Neural crest cell (in vitro differentiated cells): Measurements from ENCODE around the gene SYT3. TPM values are rescaled to one million over a fixed set of nuclear protein-coding genes. Genes with fewer than 3 reads are reported as not detected.

Experiments
- DNase-seq: peaks from one replicate; pipeline ENCODE4 v3.0.0; 2021; ENCODE audit warnings: low read depth, mixed read lengths, low spot score
- H3K27ac Mint-ChIP-seq: one replicate; pipeline ENCODE4 v1.8.0; 2021; ENCODE audit warnings: mild to moderate bottlenecking, mixed read lengths; ENCODE audit not compliant: unreplicated experiment
- H3K27me3 Mint-ChIP-seq: 2 replicates; pipeline ENCODE4 v1.8.0; 2021; ENCODE audit warnings: low read depth, mild to moderate bottlenecking, mixed read lengths
- H3K36me3 Mint-ChIP-seq: 2 replicates; pipeline ENCODE4 v1.8.0; 2021; ENCODE audit warnings: low read depth, mild to moderate bottlenecking, mixed read lengths
- H3K4me1 Mint-ChIP-seq: 2 replicates; pipeline ENCODE4 v1.8.0; 2021; ENCODE audit warnings: mixed read lengths
- H3K4me3 Mint-ChIP-seq: one replicate; pipeline ENCODE4 v1.8.0; 2021; ENCODE audit warnings: mild to moderate bottlenecking, mixed read lengths
- H3K9me3 Mint-ChIP-seq: 2 replicates; pipeline ENCODE4 v1.8.0; 2021; ENCODE audit warnings: mixed read lengths
- CTCF ChIP-seq: fragments of 200-600 bp; sonication (generic); conservative IDR thresholded peaks from 2 replicates; pipeline ENCODE4 v1.5.0; 2021; ENCODE audit warnings: antibody characterized with exemption, mild to moderate bottlenecking
- total RNA-seq: library from RNA; stranded (reverse); gene quantifications from 2 replicates; pipeline ENCODE4 v1.2.1, GENCODE V29; 2021

The SYT3 gene
- total RNA-seq, 1 donor from 2014 or later, result 2.0 TPM

GRCh38 chr19:50669302-50670101 is 29.8 kb upstream of the SYT3 start:
- no peak overlapping the region for H3K27ac Mint-ChIP-seq
- peak; percentile 84 for TF ChIP-seq CTCF
- DNase-seq, result peak; percentile 51
- no peaks in the 10 kb centered on the region for H3K4me1 Mint-ChIP-seq
- no peaks in the 10 kb centered on the region for H3K36me3 Mint-ChIP-seq
- H3K27me3 Mint-ChIP-seq, result peaks cover 77% of the 10 kb centered on the region
- peak overlapping the region; percentile 51 for H3K4me3 Mint-ChIP-seq
- H3K9me3 Mint-ChIP-seq, result no peaks in the 10 kb centered on the region

- peak overlapping the region; percentile 51 for H3K4me3 Mint-ChIP-seq
- no peaks in the 10 kb centered on the region for H3K36me3 Mint-ChIP-seq
- no peaks in the 10 kb centered on the region for H3K9me3 Mint-ChIP-seq
- H3K27me3 Mint-ChIP-seq, result peaks cover 77% of the 10 kb centered on the region
- H3K4me1 Mint-ChIP-seq, result no peaks in the 10 kb centered on the region
- DNase-seq, result no peak
- no peak overlapping the region for H3K27ac Mint-ChIP-seq
- no peak for TF ChIP-seq CTCF
Measured at GRCh38 chr19:50668879-50669278, 29.2 kb upstream of the SYT3 start.

- DNase-seq, result no peak
- Mint-ChIP-seq H3K4me3 (no peak overlapping the region), H3K27ac (no peak overlapping the region), H3K36me3 (no peaks in the 10 kb centered on the region), H3K4me1 (peaks cover 1% of the 10 kb centered on the region), H3K27me3 (peaks cover 76% of the 10 kb centered on the region), H3K9me3 (no peaks in the 10 kb centered on the region)
- no peak for TF ChIP-seq CTCF
Measured at GRCh38 chr19:50668416-50668815, 28.7 kb upstream of the SYT3 start.

GRCh38 chr19:50667759-50668231 is 28.1 kb upstream of the SYT3 start:
- DNase-seq, result no peak
- no peak overlapping the region for H3K27ac Mint-ChIP-seq
- H3K4me3 Mint-ChIP-seq, result no peak overlapping the region
- no peaks in the 10 kb centered on the region for H3K36me3 Mint-ChIP-seq
- TF ChIP-seq CTCF, result no peak
- peaks cover 4% of the 10 kb centered on the region for H3K4me1 Mint-ChIP-seq
- peaks cover 75% of the 10 kb centered on the region for H3K27me3 Mint-ChIP-seq
- H3K9me3 Mint-ChIP-seq, result no peaks in the 10 kb centered on the region

GRCh38 chr19:50667177-50667758 is 27.6 kb upstream of the SYT3 start:
- peaks cover 4% of the 10 kb centered on the region for H3K4me1 Mint-ChIP-seq
- no peaks in the 10 kb centered on the region for H3K36me3 Mint-ChIP-seq
- H3K4me3 Mint-ChIP-seq, result no peak overlapping the region

More at GRCh38 chr19:50667177-50667758, 27.6 kb upstream of the SYT3 start:
- H3K27me3 Mint-ChIP-seq, result peaks cover 75% of the 10 kb centered on the region
- H3K27ac Mint-ChIP-seq, result no peak overlapping the region
- H3K9me3 Mint-ChIP-seq, result no peaks in the 10 kb centered on the region
- TF ChIP-seq CTCF, result no peak
- DNase-seq, result no peak
